Astrocyte (in vitro differentiated cells and primary cell): ENCODE measurements around the gene MKI67. TPM values are rescaled to one million over a fixed set of nuclear protein-coding genes. Genes with fewer than 3 reads are reported as not detected.
A peak's percentile ranks its signal among the peaks of the same experiment; 100 is the strongest.

ENCODE experiments used
- DNase-seq: peaks from one replicate; pipeline ENCODE4 v3.0.0-alpha.2; 2010; ENCODE audit warnings: low read depth
- FAIRE-seq: peaks from 2 replicates; lab custom pipeline; 2011; peaks lifted over from hg19 to GRCh38; lab: Jason Lieb, UNC
- H2AFZ ChIP-seq: 2 replicates; pipeline ENCODE4 v1.6.0; 2012; ENCODE audit warnings: low read depth, low read length, inconsistent platforms
- H3K27ac ChIP-seq: 2 replicates; pipeline ENCODE4 v1.5.1; 2011; ENCODE audit warnings: low read depth, low read length, inconsistent platforms
- H3K27me3 ChIP-seq: 2 replicates; pipeline ENCODE4 v1.6.0; 2011; ENCODE audit warnings: low read length, inconsistent platforms; ENCODE audit not compliant: insufficient read depth
- H3K36me3 ChIP-seq: 2 replicates; pipeline ENCODE4 v1.5.1; 2011; ENCODE audit warnings: low read length, inconsistent platforms; ENCODE audit not compliant: insufficient read depth
- H3K4me1 ChIP-seq: 2 replicates; pipeline ENCODE4 v1.5.1; 2011; ENCODE audit warnings: low read length, inconsistent platforms; ENCODE audit not compliant: insufficient read depth
- H3K4me2 ChIP-seq: 2 replicates; pipeline ENCODE4 v1.6.0; 2012; ENCODE audit warnings: low read length, inconsistent platforms
- H3K4me3 ChIP-seq: 2 replicates; pipeline ENCODE4 v1.5.1; 2011; ENCODE audit warnings: low read depth, mild to moderate bottlenecking, low read length, inconsistent platforms; ENCODE audit not compliant: insufficient read depth
- H3K79me2 ChIP-seq: 2 replicates; pipeline ENCODE4 v1.6.0; 2012; ENCODE audit warnings: mild to moderate bottlenecking, low read length, inconsistent platforms; ENCODE audit not compliant: insufficient read depth
- H3K9ac ChIP-seq: 2 replicates; pipeline ENCODE4 v1.6.0; 2012; ENCODE audit warnings: mild to moderate bottlenecking, low read length, inconsistent platforms
- H3K9me3 ChIP-seq: 2 replicates; pipeline ENCODE4 v1.5.1; 2012; ENCODE audit warnings: low read depth, mild to moderate bottlenecking, low read length, inconsistent platforms; ENCODE audit not compliant: insufficient read depth
- H4K20me1 ChIP-seq: 2 replicates; pipeline ENCODE4 v1.6.0; 2012; ENCODE audit warnings: low read length, inconsistent platforms; ENCODE audit not compliant: insufficient read depth
- H3K27ac Mint-ChIP-seq: one replicate; pipeline ENCODE4 v1.8.0; 2021; ENCODE audit warnings: mild to moderate bottlenecking, mixed read lengths; ENCODE audit not compliant: unreplicated experiment
- H3K27me3 Mint-ChIP-seq: one replicate; pipeline ENCODE4 v1.8.0; 2021; ENCODE audit warnings: low read depth, mixed read lengths; ENCODE audit not compliant: unreplicated experiment
- H3K36me3 Mint-ChIP-seq: one replicate; pipeline ENCODE4 v1.8.0; 2021; ENCODE audit warnings: low read depth, mixed read lengths; ENCODE audit not compliant: unreplicated experiment
- H3K4me1 Mint-ChIP-seq: one replicate; pipeline ENCODE4 v1.8.0; 2021; ENCODE audit warnings: low read depth, mixed read lengths; ENCODE audit not compliant: unreplicated experiment
- H3K4me3 Mint-ChIP-seq: one replicate; pipeline ENCODE4 v1.8.0; 2021; ENCODE audit warnings: mild to moderate bottlenecking, moderate library complexity, mixed read lengths; ENCODE audit not compliant: unreplicated experiment
- H3K9me3 Mint-ChIP-seq: one replicate; pipeline ENCODE4 v1.8.0; 2021; ENCODE audit warnings: mild to moderate bottlenecking, mixed read lengths; ENCODE audit not compliant: unreplicated experiment
- EZH2 ChIP-seq: IDR thresholded peaks from 2 replicates; pipeline ENCODE4 v1.6.1; 2012; ENCODE audit warnings: mild to moderate bottlenecking, low read length, inconsistent platforms; ENCODE audit not compliant: insufficient read depth
- total RNA-seq: library from RNA; stranded (reverse); gene quantifications from 2 replicates; pipeline ENCODE4 v1.2.1, GENCODE V29; 2021
- TF ChIP-seq, protein P1 (sequence below): IDR thresholded peaks from 2 replicates; pipeline ENCODE4 v1.5.1; 2011; ENCODE audit warnings: low read depth, mild to moderate bottlenecking, inconsistent platforms, low read length, moderate library complexity; ENCODE audit not compliant: insufficient read depth

MKI67 gene
- total RNA-seq, 1 donor from 2014 or later: 4.6 TPM

GRCh38 chr10:128062881-128063563 lies 63.2 kb downstream of the MKI67 start:
- Histone ChIP-seq H2AFZ (no peak overlapping the region), H3K4me1 (peaks cover 22% of the 10 kb centered on the region), H4K20me1 (no peaks in the 10 kb centered on the region), H3K36me3 (peaks cover 2% of the 10 kb centered on the region), H3K9ac (no peak overlapping the region), H3K79me2 (no peaks in the 10 kb centered on the region), H3K4me3 (no peak overlapping the region), H3K4me2 (no peak overlapping the region), H3K27ac (no peak overlapping the region), H3K27me3 (no peaks in the 10 kb centered on the region), H3K9me3 (peaks cover 2% of the 10 kb centered on the region)
- Mint-ChIP-seq H3K4me1 (peaks cover 29% of the 10 kb centered on the region), H3K9me3 (no peaks in the 10 kb centered on the region), H3K4me3 (no peak overlapping the region), H3K36me3 (peaks cover 20% of the 10 kb centered on the region), H3K27ac (peak overlapping the region; percentile 90), H3K27me3 (no peaks in the 10 kb centered on the region)
- DNase-seq: no peak
- FAIRE-seq: no peak
- TF ChIP-seq EZH2: no peak
- TF ChIP-seq, protein P1, sequence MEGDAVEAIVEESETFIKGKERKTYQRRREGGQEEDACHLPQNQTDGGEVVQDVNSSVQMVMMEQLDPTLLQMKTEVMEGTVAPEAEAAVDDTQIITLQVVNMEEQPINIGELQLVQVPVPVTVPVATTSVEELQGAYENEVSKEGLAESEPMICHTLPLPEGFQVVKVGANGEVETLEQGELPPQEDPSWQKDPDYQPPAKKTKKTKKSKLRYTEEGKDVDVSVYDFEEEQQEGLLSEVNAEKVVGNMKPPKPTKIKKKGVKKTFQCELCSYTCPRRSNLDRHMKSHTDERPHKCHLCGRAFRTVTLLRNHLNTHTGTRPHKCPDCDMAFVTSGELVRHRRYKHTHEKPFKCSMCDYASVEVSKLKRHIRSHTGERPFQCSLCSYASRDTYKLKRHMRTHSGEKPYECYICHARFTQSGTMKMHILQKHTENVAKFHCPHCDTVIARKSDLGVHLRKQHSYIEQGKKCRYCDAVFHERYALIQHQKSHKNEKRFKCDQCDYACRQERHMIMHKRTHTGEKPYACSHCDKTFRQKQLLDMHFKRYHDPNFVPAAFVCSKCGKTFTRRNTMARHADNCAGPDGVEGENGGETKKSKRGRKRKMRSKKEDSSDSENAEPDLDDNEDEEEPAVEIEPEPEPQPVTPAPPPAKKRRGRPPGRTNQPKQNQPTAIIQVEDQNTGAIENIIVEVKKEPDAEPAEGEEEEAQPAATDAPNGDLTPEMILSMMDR: no peak

- Mint-ChIP-seq H3K9me3 (no peaks in the 10 kb centered on the region), H3K4me3 (no peak overlapping the region), H3K4me1 (peaks cover 29% of the 10 kb centered on the region), H3K36me3 (peaks cover 25% of the 10 kb centered on the region), H3K27me3 (no peaks in the 10 kb centered on the region), H3K27ac (no peak overlapping the region)
- FAIRE-seq: peak; percentile 50
- H3K27ac ChIP-seq: no peak overlapping the region
- peaks cover 22% of the 10 kb centered on the region for H3K4me1 ChIP-seq
- no peak for TF ChIP-seq EZH2
- TF ChIP-seq, protein P1: no peak
- H3K9ac ChIP-seq: no peak overlapping the region
- H3K4me3 ChIP-seq: no peak overlapping the region
- DNase-seq: no peak
- no peaks in the 10 kb centered on the region for H3K27me3 ChIP-seq
- no peak overlapping the region for H3K4me2 ChIP-seq
- H3K79me2 ChIP-seq: no peaks in the 10 kb centered on the region
- H3K9me3 ChIP-seq: peaks cover 2% of the 10 kb centered on the region
- peaks cover 2% of the 10 kb centered on the region for H3K36me3 ChIP-seq
- H4K20me1 ChIP-seq: no peaks in the 10 kb centered on the region
- no peak overlapping the region for H2AFZ ChIP-seq
Observed at GRCh38 chr10:128062331-128062880, 63.8 kb downstream of the MKI67 start.
